Measurements from ENCODE around the gene TBCD.

TBCD gene

GRCh38 chr17:82891911-82892310 is 140.0 kb downstream of the TBCD start:
- Histone ChIP-seq H3K27me3 (replicated peaks) (no peaks in the 10 kb centered on the region), H3K27ac (no peak overlapping the region), H3K4me3 (ENCODE audit: low read depth, low read length) (no peak overlapping the region), H3K36me3 (replicated peaks) (no peaks in the 10 kb centered on the region)
- no peak for DNase-seq
- TF ChIP-seq, protein P1, sequence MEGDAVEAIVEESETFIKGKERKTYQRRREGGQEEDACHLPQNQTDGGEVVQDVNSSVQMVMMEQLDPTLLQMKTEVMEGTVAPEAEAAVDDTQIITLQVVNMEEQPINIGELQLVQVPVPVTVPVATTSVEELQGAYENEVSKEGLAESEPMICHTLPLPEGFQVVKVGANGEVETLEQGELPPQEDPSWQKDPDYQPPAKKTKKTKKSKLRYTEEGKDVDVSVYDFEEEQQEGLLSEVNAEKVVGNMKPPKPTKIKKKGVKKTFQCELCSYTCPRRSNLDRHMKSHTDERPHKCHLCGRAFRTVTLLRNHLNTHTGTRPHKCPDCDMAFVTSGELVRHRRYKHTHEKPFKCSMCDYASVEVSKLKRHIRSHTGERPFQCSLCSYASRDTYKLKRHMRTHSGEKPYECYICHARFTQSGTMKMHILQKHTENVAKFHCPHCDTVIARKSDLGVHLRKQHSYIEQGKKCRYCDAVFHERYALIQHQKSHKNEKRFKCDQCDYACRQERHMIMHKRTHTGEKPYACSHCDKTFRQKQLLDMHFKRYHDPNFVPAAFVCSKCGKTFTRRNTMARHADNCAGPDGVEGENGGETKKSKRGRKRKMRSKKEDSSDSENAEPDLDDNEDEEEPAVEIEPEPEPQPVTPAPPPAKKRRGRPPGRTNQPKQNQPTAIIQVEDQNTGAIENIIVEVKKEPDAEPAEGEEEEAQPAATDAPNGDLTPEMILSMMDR (IDR thresholded peaks at IDR 0.05; ENCODE audit: low read depth, low read length, missing control alignments), result no peak
- in situ Hi-C loops (cut with HindIII; ENCODE audit: low pct_ligation_motif_present, low sequenced_read_pairs), result no loop called here

DNA sequence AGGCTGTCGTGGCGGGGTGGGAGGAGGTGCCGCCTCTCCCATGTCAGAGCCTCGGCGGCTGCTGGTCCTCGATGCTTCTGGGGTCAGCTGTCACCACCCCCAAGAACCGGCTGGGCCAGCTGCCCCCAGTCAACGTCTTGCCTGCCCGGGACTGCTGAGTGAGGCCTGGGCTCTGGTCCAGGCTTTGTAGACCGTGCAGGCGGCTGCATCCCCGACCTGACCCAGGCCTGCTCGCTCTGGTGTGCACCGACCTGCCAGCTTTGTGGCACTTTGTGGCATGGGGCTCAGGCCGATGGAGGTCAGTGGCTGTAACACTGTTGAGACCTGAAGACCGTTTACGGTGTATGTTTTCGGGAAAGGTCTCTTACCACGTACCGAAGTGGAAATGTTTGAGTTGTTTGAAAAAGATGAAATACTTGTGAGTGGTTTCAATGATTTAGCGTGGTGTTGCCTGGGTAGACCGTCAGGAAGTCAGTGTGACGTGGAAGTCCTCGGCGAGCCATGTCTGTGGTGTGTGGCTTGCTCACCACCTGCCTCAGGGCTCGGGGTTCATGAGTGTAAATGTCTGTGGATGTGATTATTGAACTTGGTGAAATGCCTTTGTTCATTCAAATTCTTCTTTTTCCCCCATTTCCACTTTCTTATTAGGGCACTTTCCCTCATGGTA is 141.2 kb downstream of the TBCD start:
- TF ChIP-seq, protein P1 (IDR thresholded peaks at IDR 0.05; ENCODE audit: low read depth, low read length, missing control alignments), result no peak
- Histone ChIP-seq H3K27ac (no peak overlapping the region), H3K36me3 (replicated peaks) (no peaks in the 10 kb centered on the region), H3K27me3 (replicated peaks) (no peaks in the 10 kb centered on the region), H3K4me3 (ENCODE audit: low read depth, low read length) (no peak overlapping the region)
- DNase-seq, result no peak
- in situ Hi-C loops (cut with HindIII; ENCODE audit: low pct_ligation_motif_present, low sequenced_read_pairs), result no loop called here

DNA sequence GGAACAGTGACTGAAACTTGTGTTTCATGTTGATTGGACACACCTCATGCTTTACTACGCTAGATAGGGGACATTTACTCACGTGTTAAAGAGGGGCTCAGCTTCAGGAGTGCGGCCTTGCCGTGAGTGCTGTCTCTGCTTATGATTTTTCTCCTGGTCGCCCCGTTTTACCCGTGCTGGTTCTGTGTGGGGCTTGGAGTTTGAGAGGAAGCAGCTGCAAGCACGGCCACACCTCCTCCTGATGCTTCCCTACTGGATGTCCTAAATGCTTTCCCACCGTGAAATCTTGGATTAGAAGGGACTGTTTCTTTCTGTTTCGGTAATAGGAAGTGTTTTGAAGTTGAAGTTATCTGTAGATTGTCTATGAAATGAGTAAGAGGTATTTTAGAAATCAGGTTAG is 141.9 kb downstream of the TBCD start:
- in situ Hi-C loops (cut with HindIII; ENCODE audit: low pct_ligation_motif_present, low sequenced_read_pairs), result no loop called here
- H3K4me3 ChIP-seq (ENCODE audit: low read depth, low read length), result no peak overlapping the region
- no peaks in the 10 kb centered on the region for H3K36me3 ChIP-seq (replicated peaks)
- TF ChIP-seq, protein P1 (IDR thresholded peaks at IDR 0.05; ENCODE audit: low read depth, low read length, missing control alignments), result no peak
- H3K27me3 ChIP-seq (replicated peaks), result no peaks in the 10 kb centered on the region
- no peak for DNase-seq
- no peak overlapping the region for H3K27ac ChIP-seq

DNA sequence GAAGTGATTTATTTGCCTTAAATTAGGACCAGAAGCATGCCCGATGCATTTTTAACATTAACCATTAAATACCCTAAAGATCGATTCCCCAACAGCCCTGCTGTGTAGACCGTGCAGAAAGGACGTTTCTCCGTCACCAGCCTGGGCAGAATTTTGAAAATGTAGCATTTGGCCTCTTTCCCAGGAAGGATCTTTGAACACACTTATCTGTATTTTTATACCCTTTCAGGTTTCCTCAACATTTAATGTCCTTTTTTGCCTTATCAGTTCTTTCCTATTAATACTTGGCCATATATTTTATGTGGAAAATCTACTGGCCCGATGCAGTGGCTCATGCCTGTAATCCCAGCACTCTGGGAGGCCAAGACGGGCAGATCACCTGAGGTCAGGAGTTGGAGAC is 142.5 kb downstream of the TBCD start:
- TF ChIP-seq, protein P1 (IDR thresholded peaks at IDR 0.05; ENCODE audit: low read depth, low read length, missing control alignments), result no peak
- H3K4me3 ChIP-seq (ENCODE audit: low read depth, low read length), result no peak overlapping the region
- H3K27ac ChIP-seq, result no peak overlapping the region
- in situ Hi-C loops (cut with HindIII; ENCODE audit: low pct_ligation_motif_present, low sequenced_read_pairs), result no loop called here
- no peak for DNase-seq
- H3K27me3 ChIP-seq (replicated peaks), result no peaks in the 10 kb centered on the region
- no peaks in the 10 kb centered on the region for H3K36me3 ChIP-seq (replicated peaks)

GRCh38 chr17:82895087-82895486 is 143.2 kb downstream of the TBCD start:
- Histone ChIP-seq H3K27me3 (replicated peaks) (no peaks in the 10 kb centered on the region), H3K36me3 (replicated peaks) (no peaks in the 10 kb centered on the region), H3K4me3 (ENCODE audit: low read depth, low read length) (no peak overlapping the region), H3K27ac (no peak overlapping the region)
- TF ChIP-seq, protein P1 (IDR thresholded peaks at IDR 0.05; ENCODE audit: low read depth, low read length, missing control alignments), result no peak
- in situ Hi-C loops (cut with HindIII; ENCODE audit: low pct_ligation_motif_present, low sequenced_read_pairs), result no loop called here
- no peak for DNase-seq
